ENCODE data around the gene KCNJ12. TPM values are rescaled to one million over a fixed set of nuclear protein-coding genes. Genes with fewer than 3 reads are reported as not detected.
"Not testable (repeated sequence)": the region's sequence is repeated elsewhere in the genome, so short reads cannot be mapped to it uniquely, and the experiment has no call there.

Gene KCNJ12
- total and polyA plus RNA-seq, 12 donors: 2.8 to 14.7 (median 8.5) TPM

DNA sequence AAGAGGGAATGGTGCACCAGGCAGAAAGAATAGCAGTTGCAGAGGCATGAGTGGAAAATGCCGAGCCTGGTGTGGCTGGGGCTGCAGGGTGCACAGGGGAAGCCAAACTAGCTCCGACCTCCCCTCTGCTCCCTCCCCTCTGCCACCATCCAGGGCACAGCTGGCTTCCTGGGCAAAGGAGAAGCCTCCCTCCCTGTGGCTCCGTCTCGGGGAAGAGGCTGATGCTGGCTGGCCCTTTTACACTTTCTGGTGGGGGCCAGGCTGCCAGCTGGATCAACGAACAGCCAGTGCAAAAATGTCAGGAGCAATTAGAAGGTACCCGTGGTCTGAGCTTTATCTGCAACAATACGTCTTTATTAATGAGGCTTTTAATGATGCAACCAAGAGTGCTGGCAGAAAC is 37.1 kb upstream of the KCNJ12 start:
- TF ChIP-seq, protein P1, sequence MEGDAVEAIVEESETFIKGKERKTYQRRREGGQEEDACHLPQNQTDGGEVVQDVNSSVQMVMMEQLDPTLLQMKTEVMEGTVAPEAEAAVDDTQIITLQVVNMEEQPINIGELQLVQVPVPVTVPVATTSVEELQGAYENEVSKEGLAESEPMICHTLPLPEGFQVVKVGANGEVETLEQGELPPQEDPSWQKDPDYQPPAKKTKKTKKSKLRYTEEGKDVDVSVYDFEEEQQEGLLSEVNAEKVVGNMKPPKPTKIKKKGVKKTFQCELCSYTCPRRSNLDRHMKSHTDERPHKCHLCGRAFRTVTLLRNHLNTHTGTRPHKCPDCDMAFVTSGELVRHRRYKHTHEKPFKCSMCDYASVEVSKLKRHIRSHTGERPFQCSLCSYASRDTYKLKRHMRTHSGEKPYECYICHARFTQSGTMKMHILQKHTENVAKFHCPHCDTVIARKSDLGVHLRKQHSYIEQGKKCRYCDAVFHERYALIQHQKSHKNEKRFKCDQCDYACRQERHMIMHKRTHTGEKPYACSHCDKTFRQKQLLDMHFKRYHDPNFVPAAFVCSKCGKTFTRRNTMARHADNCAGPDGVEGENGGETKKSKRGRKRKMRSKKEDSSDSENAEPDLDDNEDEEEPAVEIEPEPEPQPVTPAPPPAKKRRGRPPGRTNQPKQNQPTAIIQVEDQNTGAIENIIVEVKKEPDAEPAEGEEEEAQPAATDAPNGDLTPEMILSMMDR (IDR thresholded peaks at IDR 0.05): no peak
- H3K4me3 ChIP-seq: no peak overlapping the region
- DNase-seq (no peak), ATAC-seq (no peak)
- no peak overlapping the region for H3K27ac ChIP-seq
- H3K36me3 ChIP-seq: no peaks in the 10 kb centered on the region
- WGBS, 2 donors: 54 to 57% methylated on average over 7 of the region's 7 CpGs
- no peaks in the 10 kb centered on the region for H3K27me3 ChIP-seq
- no peaks in the 10 kb centered on the region for H3K9me3 ChIP-seq
- intact Hi-C loops (cut with DNase I): loop anchor here in 1 of 10 donors (10.0 kb wide), 1 partner anchor 46 kb away; no protein-coding TSS in a partner anchor
- H3K4me1 ChIP-seq: peaks cover 0 to 5% (median 0%) of the 10 kb centered on the region in 9 donors

DNA sequence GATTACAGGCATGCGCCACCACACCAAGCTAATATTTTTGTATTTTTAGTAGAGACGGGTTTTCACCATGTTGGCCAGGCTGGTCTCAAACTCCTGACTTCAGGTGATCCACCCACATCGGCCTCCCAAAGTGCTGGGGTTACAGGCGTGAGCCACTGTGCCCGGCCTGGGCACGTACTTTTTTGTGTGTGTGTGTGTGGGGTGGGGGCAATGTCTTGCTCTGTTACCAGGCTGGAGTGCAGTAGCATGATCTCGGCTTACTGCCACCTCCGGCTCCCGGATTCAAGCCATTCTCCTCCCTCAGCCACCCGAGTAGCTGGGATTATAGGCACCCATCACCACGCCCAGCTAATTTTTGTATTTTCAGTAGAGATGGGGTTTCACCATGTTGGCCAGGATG is 36.6 kb upstream of the KCNJ12 start:
- H3K9me3 ChIP-seq, H3K4me3 ChIP-seq, DNase-seq, H3K36me3 ChIP-seq, H3K27me3 ChIP-seq, H3K27ac ChIP-seq, H3K4me1 ChIP-seq, ATAC-seq: not testable (repeated sequence)
- WGBS, 2 donors: 90 to 94% methylated on average over 11 of the region's 11 CpGs
- intact Hi-C loops (cut with DNase I): loop anchor here in 1 of 10 donors (10.0 kb wide), 1 partner anchor 45 kb away; no protein-coding TSS in a partner anchor

DNA sequence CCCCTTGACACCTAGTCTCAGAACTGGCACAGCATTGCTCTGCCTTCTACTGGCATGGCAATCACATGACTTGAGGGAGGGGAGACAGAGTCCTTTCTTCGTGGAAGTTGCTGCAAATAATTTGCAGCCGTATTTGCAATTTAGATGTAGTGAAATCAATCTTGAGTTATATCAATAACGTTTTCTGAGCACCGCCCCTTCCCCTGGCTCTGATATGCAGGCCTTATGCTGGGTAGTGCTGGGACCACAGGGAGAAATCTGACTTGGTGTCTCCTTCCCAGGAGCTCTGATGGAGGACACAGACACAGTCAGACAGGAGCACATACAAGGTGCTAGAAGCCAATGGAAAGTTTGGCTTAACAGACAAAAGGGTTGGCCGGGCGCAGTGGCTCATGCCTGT is 35.8 kb upstream of the KCNJ12 start:
- DNase-seq; H3K4me3 ChIP-seq; ATAC-seq; H3K27ac ChIP-seq; H3K36me3 ChIP-seq; intact Hi-C loops (cut with DNase I); H3K27me3 ChIP-seq; H3K9me3 ChIP-seq; H3K4me1 ChIP-seq: not testable (repeated sequence)
- 86 to 89% methylated on average over 6 of the region's 6 CpGs for WGBS, 2 donors

DNA sequence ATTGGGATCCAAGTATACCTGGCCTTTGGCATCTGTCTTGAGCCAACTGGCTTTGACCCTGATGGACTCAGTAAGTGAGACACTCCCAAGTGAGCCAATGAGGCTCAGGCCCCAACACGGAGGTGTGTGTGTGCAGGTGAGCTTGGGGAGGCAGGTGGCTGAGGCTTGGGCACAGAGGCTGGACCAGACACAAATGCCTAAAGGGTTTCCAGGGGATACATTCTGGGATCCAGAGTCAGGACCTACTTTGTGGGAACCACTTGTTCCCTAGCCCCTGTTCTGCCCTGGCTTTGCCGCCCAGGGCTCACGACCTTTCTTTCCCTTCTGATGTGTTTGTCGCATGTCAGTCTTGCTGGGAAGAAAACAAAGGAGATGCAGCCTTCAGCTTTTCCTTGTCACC is 34.9 kb upstream of the KCNJ12 start:
- H3K4me1 ChIP-seq; DNase-seq; H3K27me3 ChIP-seq; intact Hi-C loops (cut with DNase I); H3K27ac ChIP-seq; ATAC-seq; H3K9me3 ChIP-seq; H3K4me3 ChIP-seq; H3K36me3 ChIP-seq: not testable (repeated sequence)
- 76 to 82% methylated on average over 4 of the region's 4 CpGs for WGBS, 2 donors

DNA sequence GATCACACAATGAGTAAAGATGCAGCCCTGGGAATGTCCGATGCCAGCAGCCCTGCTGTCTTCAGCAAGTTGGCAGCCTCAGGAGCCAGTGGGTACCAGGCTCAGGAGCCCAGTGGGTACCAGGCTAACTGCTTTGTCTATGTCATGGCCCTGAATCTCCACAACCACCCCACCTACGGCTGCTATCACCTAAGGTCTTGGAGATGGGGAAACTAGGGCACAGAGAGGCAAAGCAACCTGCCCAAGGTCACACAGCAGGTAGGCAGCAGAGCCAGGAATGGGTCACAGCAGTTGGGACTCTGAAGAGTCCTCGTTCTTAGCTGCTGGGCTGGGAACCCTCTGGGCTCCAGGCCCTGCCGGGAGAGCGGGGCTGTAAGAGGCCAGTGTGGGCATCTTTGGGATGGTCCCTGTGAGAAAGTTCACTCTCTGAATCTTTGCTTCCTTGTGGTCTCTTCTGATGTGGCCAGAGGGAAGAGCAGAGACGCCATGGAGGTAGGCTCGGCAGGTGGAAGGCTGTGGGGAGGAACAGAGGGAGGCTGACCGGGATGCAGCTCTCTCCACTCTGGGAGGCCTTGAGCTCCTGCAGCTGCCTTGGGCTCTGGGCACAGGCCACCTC is 34.1 kb upstream of the KCNJ12 start:
- H3K27me3 ChIP-seq; intact Hi-C loops (cut with DNase I); H3K27ac ChIP-seq; ATAC-seq; H3K36me3 ChIP-seq; H3K4me3 ChIP-seq; DNase-seq; H3K9me3 ChIP-seq: not testable (repeated sequence)
- H3K4me1 ChIP-seq: peaks cover 0 to 11% (median 4%) of the 10 kb centered on the region in 9 donors
- whole genome bisulfite sequencing, 2 donors: 76 to 83% methylated on average over 8 of the region's 8 CpGs

DNA sequence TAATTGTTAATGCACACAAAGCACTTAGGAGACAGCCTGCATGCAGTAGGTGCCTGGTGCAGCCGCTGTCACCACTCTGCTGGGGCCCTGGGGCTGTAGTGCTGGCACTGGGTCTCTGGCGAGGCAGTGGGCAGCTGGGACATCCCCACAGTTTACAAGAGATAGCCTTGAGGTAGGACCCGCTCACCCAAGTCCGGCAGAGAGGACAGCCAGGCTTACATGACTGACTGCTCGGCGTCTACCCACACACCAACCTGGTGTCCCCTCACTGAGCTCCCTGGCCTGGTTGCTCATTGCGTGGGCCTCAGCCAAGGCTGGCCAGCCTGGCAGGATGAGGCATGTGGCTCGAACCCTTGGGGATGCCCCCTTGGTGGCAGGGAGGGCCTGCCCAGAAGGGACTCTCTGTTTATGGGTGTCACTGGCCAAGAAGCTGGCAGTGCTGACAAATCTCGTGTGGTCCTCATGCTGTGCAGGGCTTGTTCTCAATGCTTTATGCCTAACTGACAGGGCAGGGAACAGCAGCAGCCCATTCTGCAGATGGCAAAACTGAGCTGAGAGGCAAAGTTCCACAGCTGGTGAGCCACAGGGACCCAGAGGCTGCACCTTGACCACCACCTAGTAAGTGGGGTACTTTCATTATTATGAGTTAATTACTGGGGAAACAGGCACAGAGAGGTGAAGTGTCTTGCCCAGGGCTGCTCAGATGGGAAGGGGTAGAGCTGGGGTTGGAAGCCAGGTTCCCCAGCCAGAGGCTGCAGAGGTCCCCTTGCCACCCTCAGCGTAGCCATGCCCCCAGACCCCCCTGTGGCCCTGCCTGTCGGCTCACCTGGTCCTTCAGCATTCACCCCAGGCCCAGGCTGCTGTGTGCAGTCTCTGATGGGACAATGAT is 32.9 kb upstream of the KCNJ12 start:
- H3K27me3 ChIP-seq; DNase-seq; H3K4me3 ChIP-seq; ATAC-seq; intact Hi-C loops (cut with DNase I); H3K9me3 ChIP-seq; H3K27ac ChIP-seq; H3K36me3 ChIP-seq: not testable (repeated sequence)
- WGBS, 2 donors: 69 to 70% methylated on average over 10 of the region's 11 CpGs
- peaks cover 0 to 11% (median 5%) of the 10 kb centered on the region in 9 donors for H3K4me1 ChIP-seq

DNA sequence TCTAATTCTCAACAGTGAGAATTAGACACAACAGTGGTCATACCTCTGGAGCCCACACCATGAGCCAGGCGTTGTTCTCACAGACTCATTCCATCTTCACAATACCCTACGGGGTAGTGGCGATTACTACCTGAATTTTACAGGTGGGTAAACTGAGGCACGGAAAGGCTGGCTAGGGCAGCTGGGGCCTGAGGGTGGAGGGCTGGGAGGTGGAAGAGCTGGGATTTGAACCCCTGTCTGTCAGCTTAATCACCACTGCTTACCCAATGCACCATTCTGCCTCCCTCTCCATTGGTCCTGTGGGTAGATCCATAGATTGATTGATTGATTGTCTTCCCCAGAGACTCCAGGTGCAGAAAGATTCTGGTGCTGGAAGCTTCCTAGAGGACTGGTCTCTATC is 31.4 kb upstream of the KCNJ12 start:
- H3K36me3 ChIP-seq; DNase-seq; H3K4me3 ChIP-seq; H3K9me3 ChIP-seq; intact Hi-C loops (cut with DNase I); H3K27ac ChIP-seq; ATAC-seq; H3K27me3 ChIP-seq: not testable (repeated sequence)
- whole genome bisulfite sequencing, 2 donors: 68 to 70% methylated on average over 4 of the region's 4 CpGs
- peaks cover 0 to 11% (median 5%) of the 10 kb centered on the region in 9 donors for H3K4me1 ChIP-seq
